Neuronal stem cell (in vitro differentiated cells): ENCODE measurements around the gene ATG9B.
A peak's percentile ranks its signal among the peaks of the same experiment; 100 is the strongest.

Experiments
- DNase-seq: peaks from one replicate; pipeline ENCODE4 v3.0.0-alpha.2; 2013; ENCODE audit warnings: low spot score
- H2AFZ ChIP-seq: one replicate; pipeline ENCODE4 v1.6.1; 2013; ENCODE audit warnings: mild to moderate bottlenecking, low read length, inconsistent platforms
- H2AK5ac ChIP-seq: 2 replicates; pipeline ENCODE4 v1.6.1; 2013; ENCODE audit warnings: low read depth, mild to moderate bottlenecking, inconsistent platforms, low read length, moderate library complexity, mixed read lengths
- H2BK120ac ChIP-seq: 2 replicates; pipeline ENCODE4 v1.6.1; 2013; ENCODE audit warnings: low read depth, mild to moderate bottlenecking, inconsistent platforms, low read length, moderate library complexity, mixed read lengths
- H2BK12ac ChIP-seq: one replicate; pipeline ENCODE4 v1.6.1; 2013; ENCODE audit warnings: low read length, inconsistent platforms
- H2BK15ac ChIP-seq: 2 replicates; pipeline ENCODE4 v1.6.1; 2013; ENCODE audit warnings: mild to moderate bottlenecking, low read length, inconsistent platforms, mixed read lengths
- H2BK5ac ChIP-seq: one replicate; pipeline ENCODE4 v1.6.1; 2013; ENCODE audit warnings: inconsistent platforms, mild to moderate bottlenecking, low read length, moderate library complexity
- H3K14ac ChIP-seq: one replicate; pipeline ENCODE4 v1.6.1; 2013; ENCODE audit warnings: low read length, inconsistent platforms
- H3K18ac ChIP-seq: 2 replicates; pipeline ENCODE4 v1.6.1; 2013; ENCODE audit warnings: low read length, inconsistent platforms
- H3K23ac ChIP-seq: 2 replicates; pipeline ENCODE4 v1.6.1; 2013; ENCODE audit warnings: low read depth, mild to moderate bottlenecking, mixed read lengths, low read length, inconsistent platforms; ENCODE audit not compliant: poor library complexity
- H3K27ac ChIP-seq: replicated peaks from 3 replicates; pipeline ENCODE4 v1.5.1; 2013; ENCODE audit warnings: low read length, inconsistent platforms
- H3K27me3 ChIP-seq, 3 experiments: 2 replicates each; pipeline ENCODE4 v1.6.1; 2013; ENCODE audit warnings: low read length in 3 of 3, mild to moderate bottlenecking in 2 of 3, inconsistent platforms in 1 of 3, low read depth in 1 of 3, mixed read lengths in 1 of 3, moderate library complexity in 1 of 3; ENCODE audit not compliant: control insufficient read depth in 3 of 3, insufficient read depth in 3 of 3
- H3K36me3 ChIP-seq, 2 donors: replicated peaks in 1 of 2; 2 replicates each; pipeline ENCODE4 v1.6.1; 2013; ENCODE audit warnings: low read length in 2 of 2; ENCODE audit not compliant: control insufficient read depth in 2 of 2, insufficient read depth in 2 of 2
- H3K4ac ChIP-seq: 2 replicates; pipeline ENCODE4 v1.6.1; 2013; ENCODE audit warnings: inconsistent platforms, mild to moderate bottlenecking, low read length, moderate library complexity
- H3K4me1 ChIP-seq, 2 donors: 1 replicate in 1 of 2; 2 replicates in 1 of 2; pipeline ENCODE4 v1.6.1; 2013; ENCODE audit warnings: low read length in 2 of 2, low read depth in 1 of 2; ENCODE audit not compliant: control insufficient read depth in 2 of 2, insufficient read depth in 1 of 2
- H3K4me2 ChIP-seq: one replicate; pipeline ENCODE4 v1.6.1; 2013; ENCODE audit warnings: mild to moderate bottlenecking, low read length, inconsistent platforms; ENCODE audit not compliant: insufficient read depth, poor library complexity, severe bottlenecking
- H3K4me3 ChIP-seq, 2 donors: 2 replicates each; pipeline ENCODE4 v1.5.1; 2013; ENCODE audit warnings: low read length in 2 of 2, mild to moderate bottlenecking in 2 of 2, inconsistent platforms in 1 of 2, moderate library complexity in 1 of 2
- H3K79me1 ChIP-seq: one replicate; pipeline ENCODE4 v1.6.1; 2013; ENCODE audit warnings: low read depth, mild to moderate bottlenecking, inconsistent platforms, low read length, moderate library complexity
- H3K9ac ChIP-seq: one replicate; pipeline ENCODE4 v1.6.1; 2013; ENCODE audit warnings: mild to moderate bottlenecking, low read depth, low read length, inconsistent platforms; ENCODE audit not compliant: poor library complexity
- H3K9me3 ChIP-seq, 2 donors: replicated peaks in 1 of 2; 2 replicates each; pipeline versions ENCODE3 to v1.6.1; 2013; ENCODE audit warnings: low read length in 2 of 2, mild to moderate bottlenecking in 2 of 2, inconsistent platforms in 1 of 2, low read depth in 1 of 2, mixed read lengths in 1 of 2, moderate library complexity in 1 of 2; ENCODE audit not compliant: control insufficient read depth in 2 of 2, insufficient read depth in 1 of 2
- H4K8ac ChIP-seq: one replicate; pipeline ENCODE4 v1.6.1; 2013; ENCODE audit warnings: low read depth, mild to moderate bottlenecking, inconsistent platforms, low read length, moderate library complexity
- H4K91ac ChIP-seq: one replicate; pipeline ENCODE4 v1.6.1; 2013; ENCODE audit warnings: low read length, low read depth, mild to moderate bottlenecking, inconsistent platforms; ENCODE audit not compliant: poor library complexity
- WGBS, 2 donors: extraction: QIAGEN DNeasy Blood & Tissue Kit; methylation state at CpG; one replicate each; pipeline ENCODE4 v1.1.7; 2013; ENCODE audit warnings: missing lambda C conversion rate in 2 of 2, mixed read lengths in 1 of 2; ENCODE audit not compliant: insufficient read length in 2 of 2, insufficient replicate concordance in 1 of 2; ENCODE audit errors: extremely low coverage in 2 of 2; 5-methylcytosine and 5-hydroxymethylcytosine counted together

The ATG9B gene

DNA sequence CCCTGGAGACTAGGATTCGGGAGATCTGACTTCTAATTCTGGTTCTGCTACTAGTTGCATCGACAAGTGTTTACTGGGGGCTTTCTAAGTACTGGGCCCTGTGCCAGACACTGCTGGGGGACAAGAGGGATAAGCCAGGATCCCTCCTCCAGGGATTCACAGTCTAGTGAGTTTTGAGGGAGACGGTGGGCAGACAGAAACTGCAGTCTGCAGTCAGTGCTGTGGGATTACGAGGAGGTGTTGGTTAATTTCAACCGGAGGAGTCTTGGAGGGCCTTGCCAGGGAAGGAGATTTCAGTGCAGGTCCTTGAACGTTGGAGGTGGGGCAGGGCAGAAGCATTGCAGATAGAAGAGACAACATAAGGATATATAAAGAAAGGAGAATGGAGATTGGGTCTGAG, 42.6 kb downstream of the ATG9B start:
- no peak overlapping the region for H3K4ac ChIP-seq
- no peak overlapping the region for H3K4me3 ChIP-seq
- no peak overlapping the region for H4K8ac ChIP-seq
- H3K9me3 ChIP-seq: no peaks in the 10 kb centered on the region
- peaks cover 3% of the 10 kb centered on the region for H3K79me1 ChIP-seq
- H3K4me1 ChIP-seq: peaks cover 20 to 21% of the 10 kb centered on the region in 2 donors
- no peak overlapping the region for H2BK12ac ChIP-seq
- no peak for DNase-seq
- no peak overlapping the region for H3K27ac ChIP-seq
- H3K9ac ChIP-seq: no peak overlapping the region
- no peaks in the 10 kb centered on the region for H3K36me3 ChIP-seq
- no peak overlapping the region for H2BK5ac ChIP-seq
- peaks cover 0 to 36% (median 4%) of the 10 kb centered on the region in 3 experiments for H3K27me3 ChIP-seq
- H3K14ac ChIP-seq: no peak overlapping the region
- no peak overlapping the region for H2BK15ac ChIP-seq
- no peak overlapping the region for H3K4me2 ChIP-seq
- H2AK5ac ChIP-seq: no peak overlapping the region
- no peak overlapping the region for H4K91ac ChIP-seq
- no CpG with 5 or more reads among the region's 6 CpGs for WGBS, 2 donors
- no peak overlapping the region for H3K18ac ChIP-seq
- no peak overlapping the region for H3K23ac ChIP-seq
- no peak overlapping the region for H2AFZ ChIP-seq
- H2BK120ac ChIP-seq: no peak overlapping the region

DNA sequence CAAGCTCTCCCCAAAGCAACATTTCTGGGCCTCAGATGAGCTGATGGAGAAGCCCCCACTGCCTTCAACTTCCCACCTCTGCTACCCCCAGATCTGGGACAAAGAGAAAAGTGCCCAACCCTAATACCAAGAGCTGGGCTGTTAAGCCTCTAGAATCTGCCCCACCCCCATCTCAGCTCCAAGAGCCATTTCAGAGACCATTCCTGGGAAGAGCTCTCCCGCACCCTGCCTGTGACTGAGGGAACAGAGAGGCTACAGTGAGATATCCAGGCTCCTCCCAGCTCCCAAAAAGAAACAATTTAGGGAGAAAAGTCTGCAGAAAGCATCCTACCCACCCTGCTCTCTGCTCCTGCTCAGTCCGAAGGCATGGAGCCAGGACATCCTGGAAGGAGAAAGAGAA, 43.6 kb downstream of the ATG9B start:
- H2BK12ac ChIP-seq: no peak overlapping the region
- no peak overlapping the region for H2BK120ac ChIP-seq
- no peak overlapping the region for H3K23ac ChIP-seq
- peaks cover 3% of the 10 kb centered on the region for H3K79me1 ChIP-seq
- no peak overlapping the region for H3K27ac ChIP-seq
- no peak overlapping the region for H3K18ac ChIP-seq
- no peak overlapping the region for H2BK15ac ChIP-seq
- no peak overlapping the region for H2AK5ac ChIP-seq
- no peaks in the 10 kb centered on the region for H3K36me3 ChIP-seq
- no peak overlapping the region for H2BK5ac ChIP-seq
- H3K9me3 ChIP-seq: no peaks in the 10 kb centered on the region
- H3K4me2 ChIP-seq: no peak overlapping the region
- H3K14ac ChIP-seq: no peak overlapping the region
- no peak overlapping the region for H3K9ac ChIP-seq
- no peak overlapping the region for H4K91ac ChIP-seq
- H3K4me3 ChIP-seq: no peak overlapping the region
- WGBS, 2 donors: no CpG with 5 or more reads among the region's 2 CpGs
- peaks cover 0 to 38% (median 11%) of the 10 kb centered on the region in 3 experiments for H3K27me3 ChIP-seq
- H3K4me1 ChIP-seq: peaks cover 28 to 29% of the 10 kb centered on the region in 2 donors
- DNase-seq: no peak
- no peak overlapping the region for H2AFZ ChIP-seq
- no peak overlapping the region for H4K8ac ChIP-seq
- no peak overlapping the region for H3K4ac ChIP-seq

DNA sequence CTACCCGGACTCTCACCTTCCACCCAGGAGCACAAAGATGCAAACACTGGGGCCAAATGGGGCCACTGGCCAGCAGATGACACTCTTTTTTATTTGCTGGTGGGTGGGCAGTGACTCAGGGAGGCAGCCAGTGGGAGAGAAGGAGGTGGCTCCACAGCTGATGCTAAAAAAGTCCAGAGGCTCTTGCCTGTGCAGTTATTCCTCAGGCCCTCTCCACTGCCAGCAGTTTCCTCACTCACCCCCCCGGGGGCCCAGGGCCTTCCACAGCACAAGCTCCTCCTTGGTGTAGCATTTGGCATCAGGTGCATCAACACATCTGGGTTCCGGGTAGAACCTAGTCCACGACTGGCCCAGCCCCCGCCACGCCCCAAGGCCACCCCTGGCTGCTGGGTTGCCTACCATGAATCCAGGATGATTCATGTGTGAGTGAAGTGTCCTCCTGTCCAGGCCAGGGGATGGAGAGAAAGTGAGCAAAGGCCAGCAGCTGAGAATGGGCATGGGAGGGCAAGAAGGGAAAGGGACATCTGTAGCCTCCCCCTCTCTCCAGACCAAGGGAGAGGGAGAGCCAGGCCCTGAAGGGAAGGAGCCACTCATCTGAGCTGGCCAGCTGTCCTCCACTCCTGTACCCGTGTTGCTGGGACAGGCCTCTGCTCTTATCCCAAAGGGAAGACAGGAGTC, 44.4 kb downstream of the ATG9B start:
- peak overlapping the region; percentile 32 for H2BK15ac ChIP-seq
- H3K4me3 ChIP-seq: peak overlapping the region in 1 of 2 donors; percentile 56
- H3K18ac ChIP-seq: peak overlapping the region; percentile 46
- no peak for DNase-seq
- H3K9ac ChIP-seq: no peak overlapping the region
- no peak overlapping the region for H4K91ac ChIP-seq
- H2AFZ ChIP-seq: peak overlapping the region; percentile 96
- H3K4me1 ChIP-seq: peaks cover 30 to 36% of the 10 kb centered on the region in 2 donors
- H3K4ac ChIP-seq: no peak overlapping the region
- H3K27me3 ChIP-seq: peaks cover 0 to 44% (median 15%) of the 10 kb centered on the region in 3 experiments
- no CpG with 5 or more reads among the region's 7 CpGs for WGBS, 2 donors
- H2BK120ac ChIP-seq: no peak overlapping the region
- no peak overlapping the region for H4K8ac ChIP-seq
- H3K36me3 ChIP-seq: no peaks in the 10 kb centered on the region
- H2BK12ac ChIP-seq: peak overlapping the region; percentile 5
- H2BK5ac ChIP-seq: no peak overlapping the region
- H3K14ac ChIP-seq: no peak overlapping the region
- H3K79me1 ChIP-seq: peaks cover 3% of the 10 kb centered on the region
- peak overlapping the region; percentile 83 for H3K4me2 ChIP-seq
- H3K27ac ChIP-seq: no peak overlapping the region
- peak overlapping the region; percentile 0 for H2AK5ac ChIP-seq
- H3K9me3 ChIP-seq: no peaks in the 10 kb centered on the region
- H3K23ac ChIP-seq: no peak overlapping the region

DNA sequence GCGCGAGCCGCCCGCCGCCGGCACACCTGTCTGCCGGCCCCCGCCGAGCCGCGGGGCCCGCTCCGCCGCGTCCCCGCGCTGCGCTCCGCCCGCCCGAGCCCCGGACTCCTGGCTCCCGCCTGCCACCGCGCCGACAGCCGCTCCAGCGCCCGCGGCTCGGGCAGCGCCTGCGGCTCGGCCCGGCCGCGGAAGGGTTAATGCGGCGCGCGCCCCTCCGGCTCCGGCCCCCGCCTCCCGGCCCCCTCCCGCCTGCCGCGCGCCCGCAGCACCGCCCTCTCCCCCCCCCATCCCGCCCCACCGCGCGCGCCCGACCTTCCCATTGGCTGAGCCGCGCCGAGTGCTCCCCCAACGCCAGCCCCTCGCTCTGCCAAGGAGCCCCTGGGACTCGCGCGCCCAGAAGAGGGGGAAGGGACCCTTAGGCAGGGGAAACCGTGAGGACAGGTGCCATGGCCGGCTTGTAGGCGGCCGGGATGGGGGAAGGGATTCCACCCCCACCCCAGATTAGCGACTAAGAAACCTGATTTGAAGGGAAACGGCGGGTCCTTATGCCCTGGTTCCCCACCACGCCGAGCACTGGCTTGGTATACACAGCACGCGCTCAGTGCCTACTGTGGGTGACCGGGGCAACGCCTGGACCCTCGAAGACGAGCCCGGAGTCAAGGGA, 46.0 kb downstream of the ATG9B start, which contains the start of gene KCNH2:
KCNH2 (minus strand) TSS at position 196 of the 664 bp plus-strand sequence. CDS start 408 bp downstream, outside the sequence.
- no peak within 1 kb of the TSS for H4K8ac ChIP-seq
- peaks cover 0 to 44% (median 17%) of the 10 kb centered on the region in 3 experiments for H3K27me3 ChIP-seq
- H3K4me3 ChIP-seq: peak within 1 kb of the TSS; percentile 69 to 77
- H3K4me1 ChIP-seq: peaks cover 32 to 36% of the 10 kb centered on the region in 2 donors
- H3K18ac ChIP-seq: peak within 1 kb of the TSS; percentile 84
- no CpG with 5 or more reads among the region's 81 CpGs for WGBS, 2 donors
- no peak within 1 kb of the TSS for H3K4ac ChIP-seq
- no peak within 1 kb of the TSS for H2BK12ac ChIP-seq
- H4K91ac ChIP-seq: no peak within 1 kb of the TSS
- peak within 1 kb of the TSS; percentile 47 for H3K14ac ChIP-seq
- peak within 1 kb of the TSS; percentile 14 for H2BK15ac ChIP-seq
- H3K23ac ChIP-seq: peak within 1 kb of the TSS; percentile 89
- H2BK120ac ChIP-seq: no peak within 1 kb of the TSS
- peaks cover 3% of the 10 kb centered on the region for H3K79me1 ChIP-seq
- peak; percentile 84 for DNase-seq
- peak within 1 kb of the TSS; percentile 96 for H2AFZ ChIP-seq
- peak within 1 kb of the TSS; percentile 87 for H3K9ac ChIP-seq
- peak within 1 kb of the TSS; percentile 83 for H3K4me2 ChIP-seq
- H2AK5ac ChIP-seq: peak within 1 kb of the TSS; percentile 60
- H2BK5ac ChIP-seq: peak within 1 kb of the TSS; percentile 62
- no peaks in the 10 kb centered on the region for H3K9me3 ChIP-seq
- peak within 1 kb of the TSS; percentile 70 for H3K27ac ChIP-seq
- no peaks in the 10 kb centered on the region for H3K36me3 ChIP-seq
